ENCODE measurements around the gene ZNF280D. TPM values are rescaled to one million over a fixed set of nuclear protein-coding genes. Genes with fewer than 3 reads are reported as not detected.

The ZNF280D gene
- total and polyA plus RNA-seq, 2 of the 8 experiments (the other 6 are each of a cell fraction or from before 2014, with no cell fraction given), result 7.4 to 27.5 TPM

GRCh38 chr15:56778761-56779160 is 45.5 kb upstream of the ZNF280D start (continued):
- TF ChIP-seq BCL11A (IDR thresholded peaks at IDR 0.05; ENCODE audit: low read depth in 2 of 2, low read length in 2 of 2) (no peak), CTBP2 (IDR thresholded peaks at IDR 0.05; ENCODE audit: borderline replicate concordance, insufficient read depth, insufficient read length, low read length) (no peak), SP2 (IDR thresholded peaks at IDR 0.05; ENCODE audit: low read length) (no peak), TBP (IDR thresholded peaks at IDR 0.05; ENCODE audit: low read depth, low read length) (no peak), SP4 (IDR thresholded peaks at IDR 0.05; ENCODE audit: low read length) (no peak), ASH2L (IDR thresholded peaks at IDR 0.05; ENCODE audit: low read length) (no peak)

Data from H1 (cell line).